Cardiac muscle cell (in vitro differentiated cells and primary cell): ENCODE data around the gene CLTCL1. TPM values are rescaled to one million over a fixed set of nuclear protein-coding genes. Genes with fewer than 3 reads are reported as not detected.

ENCODE experiments used
- DNase-seq, 2 donors: peaks; one replicate each; pipeline versions ENCODE4 v3.0.0 to v3.0.0-alpha.2; 2010 to 2017; ENCODE audit warnings: low read depth in 1 of 2, low spot score in 1 of 2
- H3K27ac ChIP-seq: fragments of 200-600 bp; sonication (generic); 2 replicates; pipeline ENCODE4 v1.5.1; 2016
- H3K27me3 ChIP-seq: fragments of 200-600 bp; sonication (generic); 2 replicates; pipeline ENCODE4 v1.6.0; 2016; ENCODE audit warnings: control low read depth
- H3K36me3 ChIP-seq: fragments of 200-600 bp; sonication (generic); 2 replicates; pipeline ENCODE4 v1.5.1; 2016; ENCODE audit warnings: control low read depth
- H3K4me1 ChIP-seq: fragments of 200-600 bp; sonication (generic); 2 replicates; pipeline ENCODE4 v1.8.1; 2017; ENCODE audit warnings: low read depth, mild to moderate bottlenecking, mixed run types
- H3K4me3 ChIP-seq: fragments of 200-600 bp; sonication (generic); 2 replicates; pipeline ENCODE4 v1.5.1; 2016; ENCODE audit warnings: mild to moderate bottlenecking
- H3K9me3 ChIP-seq: fragments of 200-600 bp; sonication (generic); 2 replicates; pipeline ENCODE4 v1.5.1; 2017; ENCODE audit warnings: low read depth, mild to moderate bottlenecking, control low read depth
- CTCF ChIP-seq: IDR thresholded peaks from 2 replicates; pipeline ENCODE4 v1.5.1; 2012; ENCODE audit warnings: low read depth, mild to moderate bottlenecking, low read length
- polyA plus RNA-seq: library from polyadenylated mRNA; unstranded; fragments of >200 nt; fragmentation: Nextera tagmentation; extraction: Ambion mirVana; gene quantifications from 2 replicates; pipeline ENCODE4 v1.2.1, GENCODE V29; 2016
- total RNA-seq: library from RNA; depleted of rRNA; stranded (reverse); fragments of >200 nt; gene quantifications from 2 replicates; pipeline ENCODE4 v1.2.3, GENCODE V29; 2016

The CLTCL1 gene
- total and polyA plus RNA-seq, 2 experiments from 2014 or later, result 3.9 to 12.2 TPM

GRCh38 chr22:19275513-19275912, 16.0 kb downstream of the CLTCL1 start:
- Histone ChIP-seq H3K4me3 (no peak overlapping the region), H3K27me3 (no peaks in the 10 kb centered on the region), H3K4me1 (peaks cover 11% of the 10 kb centered on the region), H3K36me3 (no peaks in the 10 kb centered on the region), H3K9me3 (no peaks in the 10 kb centered on the region), H3K27ac (no peak overlapping the region)
- TF ChIP-seq CTCF, result no peak
- DNase-seq, result no peak

- no peak for DNase-seq
- Histone ChIP-seq H3K4me1 (peaks cover 11% of the 10 kb centered on the region), H3K36me3 (no peaks in the 10 kb centered on the region), H3K27ac (no peak overlapping the region), H3K27me3 (no peaks in the 10 kb centered on the region), H3K9me3 (no peaks in the 10 kb centered on the region), H3K4me3 (no peak overlapping the region)
- TF ChIP-seq CTCF, result no peak
Measured at GRCh38 chr22:19275104-19275503, 16.4 kb downstream of the CLTCL1 start.

- no peak for TF ChIP-seq CTCF
- H3K9me3 ChIP-seq, result no peaks in the 10 kb centered on the region
- no peak overlapping the region for H3K4me3 ChIP-seq
- no peaks in the 10 kb centered on the region for H3K36me3 ChIP-seq
- H3K27ac ChIP-seq, result no peak overlapping the region
- peaks cover 11% of the 10 kb centered on the region for H3K4me1 ChIP-seq
- DNase-seq, result no peak
- no peaks in the 10 kb centered on the region for H3K27me3 ChIP-seq
Measured at GRCh38 chr22:19271856-19272535, 19.5 kb downstream of the CLTCL1 start.

GRCh38 chr22:19271273-19271855, 20.2 kb downstream of the CLTCL1 start:
- Histone ChIP-seq H3K36me3 (no peaks in the 10 kb centered on the region), H3K4me1 (peaks cover 9% of the 10 kb centered on the region), H3K9me3 (no peaks in the 10 kb centered on the region), H3K4me3 (no peak overlapping the region), H3K27me3 (no peaks in the 10 kb centered on the region), H3K27ac (no peak overlapping the region)
- DNase-seq, result no peak
- TF ChIP-seq CTCF, result no peak

GRCh38 chr22:19270873-19271272, 20.6 kb downstream of the CLTCL1 start:
- Histone ChIP-seq H3K4me1 (peaks cover 5% of the 10 kb centered on the region), H3K27ac (no peak overlapping the region), H3K27me3 (no peaks in the 10 kb centered on the region), H3K36me3 (no peaks in the 10 kb centered on the region), H3K9me3 (no peaks in the 10 kb centered on the region), H3K4me3 (no peak overlapping the region)
- no peak for TF ChIP-seq CTCF
- no peak for DNase-seq
